ENCODE data around the gene MAML2.

MAML2 gene

DNA sequence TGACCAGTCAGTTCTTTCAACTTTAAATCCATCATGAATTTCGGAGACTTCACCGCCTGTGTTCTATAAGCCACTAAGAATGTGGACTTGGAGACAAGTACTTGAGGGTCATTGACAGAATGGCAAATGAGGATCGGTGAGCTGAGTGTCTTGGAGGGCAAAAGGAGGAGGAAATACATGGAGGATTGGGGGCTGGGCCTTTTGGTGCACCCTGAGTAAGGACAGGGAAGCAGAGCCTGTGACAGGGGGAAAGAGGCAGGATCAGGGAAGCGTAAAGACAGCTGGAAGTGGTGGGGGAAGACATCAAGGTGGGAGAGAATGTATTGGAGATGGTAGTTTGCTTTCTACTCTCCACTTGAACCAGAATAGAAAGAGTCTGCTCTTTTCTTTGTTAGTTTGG is 348.7 kb downstream of the MAML2 start:
- DNase-seq: no peak

- DNase-seq: no peak
These were observed 349.3 kb downstream of the MAML2 start for GRCh38 chr11:95993438-95994298.

- no peak for DNase-seq
These were observed 351.4 kb downstream of the MAML2 start for GRCh38 chr11:95991545-95991944.

DNA sequence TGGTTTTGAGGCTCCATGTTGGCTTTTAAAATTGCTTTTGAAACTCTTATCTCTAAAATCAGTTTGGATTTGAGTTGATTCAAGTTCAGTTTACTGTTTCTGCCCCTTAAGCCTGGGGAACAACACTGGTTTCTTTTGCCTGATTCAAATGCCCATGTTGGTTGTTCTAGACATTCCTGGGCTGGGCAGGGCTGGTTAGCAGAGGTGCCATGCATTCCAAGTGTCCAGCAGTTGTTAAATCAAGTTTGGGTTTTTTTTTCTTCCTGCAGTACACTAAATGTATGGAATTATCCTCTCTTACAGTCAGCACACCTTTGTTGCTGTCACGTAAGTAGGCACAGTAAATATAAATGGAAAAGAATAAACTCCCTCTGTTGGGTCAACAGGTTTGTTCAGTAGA is 351.9 kb downstream of the MAML2 start:
- no peak for DNase-seq

DNA sequence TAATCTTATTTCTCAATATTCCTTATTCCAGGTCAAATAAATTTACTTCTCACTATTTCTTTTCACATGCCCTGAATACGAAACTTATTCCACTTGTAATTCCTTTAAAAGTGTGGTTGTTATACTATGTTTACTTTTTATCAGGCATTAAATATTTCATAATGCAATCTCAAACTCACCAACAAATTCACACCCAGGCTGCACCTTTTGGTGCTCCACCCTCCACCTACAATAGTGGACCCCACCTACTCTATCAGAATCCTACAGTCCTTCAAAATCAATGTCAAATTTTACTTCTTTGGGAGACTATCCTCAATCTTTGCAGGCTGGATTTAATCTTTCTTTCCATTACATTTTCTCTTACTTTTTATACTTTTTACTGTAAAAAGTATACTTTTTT is 353.2 kb downstream of the MAML2 start:
- DNase-seq: no peak

DNA sequence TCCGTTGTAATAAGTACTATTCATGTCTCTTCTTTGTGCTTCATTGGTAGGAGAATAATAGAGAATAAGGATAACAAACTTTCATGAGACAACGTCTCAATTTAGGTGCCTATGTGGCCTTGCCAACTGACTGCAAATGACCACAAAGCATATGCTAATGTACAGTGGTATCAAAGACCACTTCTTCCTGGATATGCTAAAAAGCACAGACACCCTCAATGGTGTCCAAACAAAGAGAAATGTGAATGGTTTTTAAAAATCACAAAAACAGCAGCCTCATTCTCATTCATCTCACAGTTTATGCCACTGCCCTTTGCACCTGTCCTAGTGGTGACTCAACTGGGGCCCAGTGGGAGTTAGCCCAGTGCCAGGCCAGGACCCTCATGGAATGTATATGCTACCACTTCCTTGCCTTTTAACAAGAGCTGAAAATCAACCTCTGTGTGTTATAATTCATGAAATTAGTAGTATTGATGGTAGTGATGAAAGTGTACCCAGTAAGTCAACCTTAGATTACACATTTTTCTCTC is 353.9 kb downstream of the MAML2 start:
- no peak for DNase-seq

DNA sequence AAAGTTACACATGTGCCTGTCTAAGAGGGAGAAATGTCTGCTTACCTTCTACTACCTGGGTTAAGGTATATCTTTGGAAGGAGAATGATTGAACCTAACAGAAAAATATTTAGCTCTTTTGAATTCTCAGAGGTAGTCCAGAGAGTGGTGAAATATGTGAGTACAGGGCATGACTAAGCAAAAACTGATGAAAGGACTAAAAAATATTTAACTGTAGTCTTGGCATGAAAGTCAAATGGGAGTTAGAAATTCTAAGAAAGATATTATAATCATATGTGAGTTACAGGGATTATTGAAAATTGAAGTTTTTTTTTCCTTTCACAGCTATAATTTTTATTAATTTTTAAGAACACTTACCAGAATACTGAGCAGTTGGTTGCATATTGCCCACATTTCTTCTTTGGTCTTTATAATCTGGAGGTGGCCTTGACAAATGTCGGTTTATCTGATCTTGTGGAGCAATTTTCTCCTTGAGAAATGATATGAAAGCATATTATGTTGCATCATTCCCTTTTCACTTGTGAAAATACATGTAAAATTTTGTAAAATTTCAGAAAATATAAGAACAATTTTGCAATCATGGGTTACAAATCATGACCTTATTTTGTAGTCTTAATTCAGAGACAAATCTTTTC is 357.7 kb downstream of the MAML2 start:
- DNase-seq: no peak

DNA sequence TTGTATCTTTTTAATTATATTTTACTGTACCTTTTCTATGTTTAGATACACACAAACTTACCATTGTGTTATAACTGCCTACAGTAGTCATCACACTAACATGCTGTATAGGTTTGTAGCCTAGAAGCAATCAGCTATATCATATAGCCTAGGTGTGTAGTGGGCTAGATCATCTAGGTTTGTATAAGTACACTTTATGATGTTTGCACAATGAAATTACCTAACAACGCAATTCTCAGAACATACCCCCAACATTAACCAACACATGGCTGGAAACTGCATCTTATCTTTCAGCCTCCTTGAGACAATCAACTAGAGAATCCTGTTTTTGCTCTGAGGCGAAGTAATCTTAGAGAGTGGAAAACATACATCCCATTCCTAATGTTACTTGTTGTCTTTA is 358.9 kb downstream of the MAML2 start:
- DNase-seq: no peak

GRCh38 chr11:95977534-95978174 is 365.3 kb downstream of the MAML2 start:
- no peak for DNase-seq

- no peak for DNase-seq
These were observed 366.4 kb downstream of the MAML2 start for GRCh38 chr11:95976550-95976949.

DNA sequence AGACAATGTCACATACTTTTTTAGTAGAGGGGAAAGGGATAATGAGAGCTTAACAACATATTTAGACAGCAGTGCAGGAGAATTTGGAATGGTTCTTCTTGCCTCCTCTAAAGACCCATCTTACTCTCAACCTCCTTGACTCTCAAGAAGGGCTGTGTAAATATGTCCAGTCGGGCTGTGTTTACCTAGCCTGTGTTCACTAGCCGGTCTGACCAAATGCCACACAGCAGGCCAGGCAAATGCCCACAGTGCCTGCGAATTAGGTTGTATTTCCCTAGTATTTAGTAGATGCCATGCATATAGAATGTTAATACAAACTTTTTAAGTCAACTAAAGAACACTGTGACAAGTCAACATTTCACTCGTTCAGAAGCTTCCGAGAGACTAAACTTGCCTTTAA is 367.7 kb downstream of the MAML2 start:
- DNase-seq: no peak

DNA sequence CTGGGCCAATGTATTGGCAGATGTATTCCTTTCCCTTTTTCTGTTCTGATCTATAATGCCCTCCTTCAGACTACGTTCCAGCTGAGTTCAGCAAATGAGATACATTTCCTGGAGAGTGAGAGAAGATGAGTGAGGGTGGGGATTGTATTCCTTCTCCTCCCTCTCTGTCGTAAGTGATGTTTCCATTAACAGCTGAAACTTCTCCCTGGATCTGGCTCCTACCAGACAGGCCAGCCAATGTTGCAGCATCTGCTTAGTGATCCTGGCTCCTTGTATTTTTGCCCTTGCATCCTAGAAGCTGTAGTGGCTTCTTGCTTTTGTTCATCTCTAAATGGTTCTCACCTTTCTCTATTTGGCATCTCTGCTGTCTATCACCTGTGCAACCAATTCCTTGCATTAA is 370.9 kb downstream of the MAML2 start:
- no peak for DNase-seq

- no peak for DNase-seq
These were observed 374.4 kb downstream of the MAML2 start for GRCh38 chr11:95968585-95968984.

- DNase-seq: no peak
These were observed 378.7 kb downstream of the MAML2 start for GRCh38 chr11:95964281-95964680.

DNA sequence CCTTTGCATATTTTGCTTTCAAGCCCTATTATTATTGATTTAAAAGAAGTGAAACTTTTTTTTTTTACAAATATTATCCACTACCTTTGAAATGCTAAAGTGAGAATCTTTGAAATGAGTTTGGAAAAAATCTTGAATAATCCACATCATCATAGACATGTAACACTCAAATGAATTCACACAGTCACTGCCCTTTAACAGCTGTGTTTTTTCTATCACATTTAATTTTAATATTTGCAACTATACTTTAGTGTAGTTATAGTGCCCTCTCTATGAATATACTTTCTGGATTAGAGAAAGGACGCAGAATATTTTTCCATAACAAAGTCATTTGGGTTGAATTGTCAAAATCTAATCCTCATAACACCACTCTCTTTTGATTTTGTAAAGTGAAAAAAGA is 381.2 kb downstream of the MAML2 start:
- no peak for DNase-seq

DNA sequence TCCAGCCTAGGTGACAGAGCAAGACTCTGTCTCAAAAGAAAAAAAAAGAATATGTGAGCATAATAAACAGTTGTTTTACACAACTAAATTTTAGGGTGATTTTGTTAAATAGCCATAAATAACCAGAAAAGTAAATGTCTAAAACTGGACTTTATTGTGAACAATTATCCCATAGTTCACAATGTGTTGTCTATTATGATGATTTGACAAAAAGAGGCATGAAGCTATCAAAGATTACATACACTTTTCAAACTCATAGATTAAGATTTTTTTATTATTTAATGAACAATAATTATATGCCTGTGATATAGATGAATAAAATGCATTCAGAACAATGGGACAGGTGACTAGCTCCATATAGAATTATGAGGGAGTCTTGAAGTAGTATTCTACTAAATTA is 392.1 kb downstream of the MAML2 start:
- DNase-seq: no peak

DNA sequence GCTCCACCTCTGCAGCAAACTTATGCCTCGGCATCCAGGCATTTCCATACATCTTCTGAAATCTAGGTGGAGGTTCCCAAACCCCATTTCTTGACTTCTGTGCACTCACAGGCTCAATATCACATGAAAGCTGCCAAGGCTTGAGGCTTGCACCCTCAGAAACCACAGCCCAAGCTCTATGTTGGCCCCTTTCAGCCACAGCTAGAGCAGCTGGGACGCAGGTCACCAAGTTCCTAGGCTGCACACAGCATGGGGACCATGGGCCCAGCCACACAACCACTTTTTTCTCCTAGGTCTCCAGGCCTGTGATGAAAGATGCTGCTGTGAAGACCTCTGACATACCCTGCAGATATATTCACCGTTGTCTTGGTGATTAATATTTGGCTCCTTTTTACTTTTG is 394.4 kb downstream of the MAML2 start:
- DNase-seq: no peak

GRCh38 chr11:95944623-95945022 is 398.4 kb downstream of the MAML2 start:
- DNase-seq: no peak

DNA sequence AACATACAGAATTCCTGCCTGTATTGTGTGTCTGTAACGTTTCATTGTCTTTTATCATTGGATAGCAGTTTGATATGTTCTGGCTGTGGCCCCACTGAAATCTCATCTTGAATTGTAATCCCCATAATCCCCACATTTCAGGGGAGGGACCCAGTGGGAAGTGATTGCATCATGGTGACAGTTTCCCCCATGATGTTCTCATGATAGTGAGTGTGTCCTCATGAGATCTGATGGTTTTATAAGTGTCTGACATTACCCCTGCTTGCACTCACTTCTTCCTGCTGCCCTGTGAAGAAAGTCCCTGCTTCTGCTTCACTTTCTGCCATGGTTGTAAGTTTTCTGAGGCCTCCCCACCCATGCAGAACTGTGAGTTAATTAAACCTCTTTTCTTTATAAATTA is 399.4 kb downstream of the MAML2 start:
- no peak for DNase-seq

DNA sequence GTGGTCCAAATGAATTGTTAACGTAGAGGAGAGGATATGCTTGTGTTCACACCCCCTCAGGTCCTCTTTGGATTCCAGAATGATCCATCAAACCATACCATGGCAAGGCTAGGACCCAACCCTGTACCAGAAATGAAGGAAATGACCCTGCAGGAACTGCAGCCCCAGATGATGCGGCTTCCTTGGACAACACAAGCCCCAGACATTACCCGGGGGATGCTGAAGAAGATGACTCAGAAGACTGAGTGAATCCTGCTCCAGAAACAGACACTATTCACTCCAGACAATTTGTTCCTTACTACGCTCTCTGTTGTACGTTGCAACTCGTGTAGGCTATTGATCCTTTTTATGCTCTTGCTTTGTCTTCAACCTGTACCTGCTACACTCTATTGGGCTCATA is 403.9 kb downstream of the MAML2 start:
- DNase-seq: no peak

DNA sequence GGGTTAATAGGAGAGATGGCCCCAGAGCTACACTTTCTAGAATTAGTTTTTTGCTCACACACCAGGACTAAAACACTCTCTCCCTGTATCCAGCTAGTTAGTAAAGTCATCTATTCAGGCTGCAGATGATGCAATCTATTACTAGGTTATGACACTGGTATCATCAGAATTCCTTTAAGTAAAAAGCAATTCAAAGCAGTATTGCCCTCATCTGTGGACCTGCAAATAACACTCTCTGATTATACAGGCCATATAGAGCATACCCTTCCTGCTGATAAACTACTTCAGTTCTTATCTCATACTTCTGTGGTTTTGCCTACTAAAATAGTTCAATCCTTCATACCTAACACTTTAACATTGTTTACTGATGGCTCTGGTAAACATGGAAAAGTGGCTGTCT is 405.6 kb downstream of the MAML2 start:
- no peak for DNase-seq

DNA sequence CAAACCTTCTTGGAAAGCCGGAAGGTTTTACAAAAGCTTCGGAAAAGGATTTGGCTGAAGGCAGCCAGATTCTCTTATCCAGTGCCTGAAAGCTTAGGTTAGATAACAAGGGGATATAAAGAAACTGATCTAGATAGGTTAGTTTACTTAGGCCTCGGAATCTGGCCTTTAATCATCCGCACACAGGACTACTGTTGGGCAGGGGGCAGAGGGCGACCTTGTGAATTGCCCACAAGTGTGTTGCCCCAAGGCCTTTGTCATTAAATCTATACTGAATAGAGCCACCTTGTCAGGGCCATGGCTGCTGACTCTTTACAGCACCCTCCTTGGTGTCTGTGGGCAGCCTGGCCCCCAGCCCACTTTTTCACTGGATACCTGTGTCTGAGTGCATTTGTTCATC is 409.4 kb downstream of the MAML2 start:
- no peak for DNase-seq

GRCh38 chr11:95931916-95932315 is 411.1 kb downstream of the MAML2 start:
- DNase-seq: no peak

- DNase-seq: no peak
These were observed 412.0 kb downstream of the MAML2 start for GRCh38 chr11:95930948-95931347.
